SK-N-SH treated with all-trans-retinoic acid at 6 μM for 48 hours (cell line): Measurements from ENCODE around the gene NREP.

Source experiments
- ARNTL ChIP-seq: fragments of 450-650 bp; formaldehyde crosslinking; IDR thresholded peaks from 2 replicates; pipeline ENCODE4 v1.5.0; 2020; ENCODE audit warnings: low read depth, mild to moderate bottlenecking, moderate library complexity, borderline replicate concordance
- GLIS3 ChIP-seq: fragments of 250-450 bp; sonication (Bioruptor Pico); IDR thresholded peaks from 2 replicates; pipeline ENCODE4 v1.5.0; 2020; ENCODE audit warnings: mild to moderate bottlenecking, moderate library complexity
- RARB ChIP-seq: fragments of 250-450 bp; sonication (Bioruptor Pico); IDR thresholded peaks from 2 replicates; pipeline ENCODE4 v1.8.0; 2021; ENCODE audit warnings: mild to moderate bottlenecking, moderate library complexity
- TOX ChIP-seq: fragments of 250-450 bp; sonication (Bioruptor Pico); IDR thresholded peaks from 2 replicates; pipeline ENCODE4 v1.8.0; 2021; ENCODE audit warnings: mild to moderate bottlenecking, moderate library complexity, borderline replicate concordance
- ZC3H10 ChIP-seq: fragments of 250-450 bp; sonication (Bioruptor Pico); IDR thresholded peaks from 2 replicates; pipeline ENCODE4 v1.5.1; 2021; ENCODE audit warnings: mild to moderate bottlenecking, moderate library complexity
- ZFP3 ChIP-seq: fragments of 250-450 bp; sonication (Bioruptor Pico); IDR thresholded peaks from 2 replicates; pipeline ENCODE4 v1.5.0; 2020; ENCODE audit warnings: mild to moderate bottlenecking, moderate library complexity
- ZFP30 ChIP-seq: fragments of 450-650 bp; formaldehyde crosslinking; IDR thresholded peaks from 2 replicates; pipeline ENCODE4 v1.5.0; 2022; ENCODE audit warnings: mild to moderate bottlenecking, moderate library complexity
- TF ChIP-seq, protein P1 (sequence below): fragments of 250-450 bp; sonication (Bioruptor Pico); IDR thresholded peaks from 2 replicates; pipeline ENCODE4 v1.8.0; 2020; ENCODE audit warnings: mild to moderate bottlenecking, moderate library complexity, borderline replicate concordance
- TF ChIP-seq, protein P2 (sequence below): fragments of 250-450 bp; sonication (Bioruptor Pico); IDR thresholded peaks from 2 replicates; pipeline ENCODE4 v1.8.0; 2021; ENCODE audit warnings: low read depth, mild to moderate bottlenecking, moderate library complexity, borderline replicate concordance
- TF ChIP-seq, protein P3 (sequence below): fragments of 250-450 bp; sonication (Bioruptor Pico); IDR thresholded peaks from 2 replicates; pipeline ENCODE4 v1.5.0; 2020; ENCODE audit warnings: mild to moderate bottlenecking, moderate library complexity
- TF ChIP-seq, protein P4 (sequence below): fragments of 250-450 bp; sonication (Bioruptor Pico); IDR thresholded peaks from 2 replicates; pipeline ENCODE4 v1.5.1; 2020; ENCODE audit warnings: low read depth, mild to moderate bottlenecking, moderate library complexity

DNA sequence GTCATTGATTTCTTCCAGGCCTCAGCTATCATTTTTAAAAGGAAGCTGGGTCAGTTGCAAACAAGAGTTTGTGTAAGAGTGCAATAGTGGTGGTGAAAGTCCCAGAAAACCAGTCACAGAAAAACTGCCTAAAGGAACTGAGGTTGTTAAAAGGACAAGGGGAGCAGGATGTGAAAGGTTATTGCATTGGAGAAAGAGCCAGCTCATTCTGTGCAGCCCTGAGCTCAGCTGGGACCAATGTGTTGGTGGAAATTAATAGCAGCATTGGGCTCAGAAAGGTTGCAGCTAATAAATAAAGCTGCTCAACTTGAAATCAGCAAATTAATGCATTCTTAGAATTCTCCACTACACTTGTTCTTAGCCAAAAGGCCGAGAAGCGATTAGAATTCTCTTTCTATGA, 34.9 kb downstream of the NREP start:
- TF ChIP-seq, protein P1, sequence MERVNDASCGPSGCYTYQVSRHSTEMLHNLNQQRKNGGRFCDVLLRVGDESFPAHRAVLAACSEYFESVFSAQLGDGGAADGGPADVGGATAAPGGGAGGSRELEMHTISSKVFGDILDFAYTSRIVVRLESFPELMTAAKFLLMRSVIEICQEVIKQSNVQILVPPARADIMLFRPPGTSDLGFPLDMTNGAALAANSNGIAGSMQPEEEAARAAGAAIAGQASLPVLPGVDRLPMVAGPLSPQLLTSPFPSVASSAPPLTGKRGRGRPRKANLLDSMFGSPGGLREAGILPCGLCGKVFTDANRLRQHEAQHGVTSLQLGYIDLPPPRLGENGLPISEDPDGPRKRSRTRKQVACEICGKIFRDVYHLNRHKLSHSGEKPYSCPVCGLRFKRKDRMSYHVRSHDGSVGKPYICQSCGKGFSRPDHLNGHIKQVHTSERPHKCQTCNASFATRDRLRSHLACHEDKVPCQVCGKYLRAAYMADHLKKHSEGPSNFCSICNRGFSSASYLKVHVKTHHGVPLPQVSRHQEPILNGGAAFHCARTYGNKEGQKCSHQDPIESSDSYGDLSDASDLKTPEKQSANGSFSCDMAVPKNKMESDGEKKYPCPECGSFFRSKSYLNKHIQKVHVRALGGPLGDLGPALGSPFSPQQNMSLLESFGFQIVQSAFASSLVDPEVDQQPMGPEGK (CRISPR knock-in tag): no peak
- TF ChIP-seq TOX (CRISPR knock-in tag) (no peak), GLIS3 (CRISPR knock-in tag) (no peak), ZFP30 (CRISPR knock-in tag) (no peak), ARNTL (no peak), ZFP3 (CRISPR knock-in tag) (no peak), ZC3H10 (CRISPR knock-in tag) (no peak), RARB (CRISPR knock-in tag) (no peak)
- TF ChIP-seq, protein P2, sequence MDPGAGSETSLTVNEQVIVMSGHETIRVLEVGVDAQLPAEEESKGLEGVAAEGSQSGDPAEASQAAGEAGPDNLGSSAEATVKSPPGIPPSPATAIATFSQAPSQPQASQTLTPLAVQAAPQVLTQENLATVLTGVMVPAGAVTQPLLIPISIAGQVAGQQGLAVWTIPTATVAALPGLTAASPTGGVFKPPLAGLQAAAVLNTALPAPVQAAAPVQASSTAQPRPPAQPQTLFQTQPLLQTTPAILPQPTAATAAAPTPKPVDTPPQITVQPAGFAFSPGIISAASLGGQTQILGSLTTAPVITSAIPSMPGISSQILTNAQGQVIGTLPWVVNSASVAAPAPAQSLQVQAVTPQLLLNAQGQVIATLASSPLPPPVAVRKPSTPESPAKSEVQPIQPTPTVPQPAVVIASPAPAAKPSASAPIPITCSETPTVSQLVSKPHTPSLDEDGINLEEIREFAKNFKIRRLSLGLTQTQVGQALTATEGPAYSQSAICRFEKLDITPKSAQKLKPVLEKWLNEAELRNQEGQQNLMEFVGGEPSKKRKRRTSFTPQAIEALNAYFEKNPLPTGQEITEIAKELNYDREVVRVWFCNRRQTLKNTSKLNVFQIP (CRISPR knock-in tag): no peak
- TF ChIP-seq, protein P3, sequence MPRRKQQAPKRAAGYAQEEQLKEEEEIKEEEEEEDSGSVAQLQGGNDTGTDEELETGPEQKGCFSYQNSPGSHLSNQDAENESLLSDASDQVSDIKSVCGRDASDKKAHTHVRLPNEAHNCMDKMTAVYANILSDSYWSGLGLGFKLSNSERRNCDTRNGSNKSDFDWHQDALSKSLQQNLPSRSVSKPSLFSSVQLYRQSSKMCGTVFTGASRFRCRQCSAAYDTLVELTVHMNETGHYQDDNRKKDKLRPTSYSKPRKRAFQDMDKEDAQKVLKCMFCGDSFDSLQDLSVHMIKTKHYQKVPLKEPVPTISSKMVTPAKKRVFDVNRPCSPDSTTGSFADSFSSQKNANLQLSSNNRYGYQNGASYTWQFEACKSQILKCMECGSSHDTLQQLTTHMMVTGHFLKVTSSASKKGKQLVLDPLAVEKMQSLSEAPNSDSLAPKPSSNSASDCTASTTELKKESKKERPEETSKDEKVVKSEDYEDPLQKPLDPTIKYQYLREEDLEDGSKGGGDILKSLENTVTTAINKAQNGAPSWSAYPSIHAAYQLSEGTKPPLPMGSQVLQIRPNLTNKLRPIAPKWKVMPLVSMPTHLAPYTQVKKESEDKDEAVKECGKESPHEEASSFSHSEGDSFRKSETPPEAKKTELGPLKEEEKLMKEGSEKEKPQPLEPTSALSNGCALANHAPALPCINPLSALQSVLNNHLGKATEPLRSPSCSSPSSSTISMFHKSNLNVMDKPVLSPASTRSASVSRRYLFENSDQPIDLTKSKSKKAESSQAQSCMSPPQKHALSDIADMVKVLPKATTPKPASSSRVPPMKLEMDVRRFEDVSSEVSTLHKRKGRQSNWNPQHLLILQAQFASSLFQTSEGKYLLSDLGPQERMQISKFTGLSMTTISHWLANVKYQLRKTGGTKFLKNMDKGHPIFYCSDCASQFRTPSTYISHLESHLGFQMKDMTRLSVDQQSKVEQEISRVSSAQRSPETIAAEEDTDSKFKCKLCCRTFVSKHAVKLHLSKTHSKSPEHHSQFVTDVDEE: no peak
- TF ChIP-seq, protein P4, sequence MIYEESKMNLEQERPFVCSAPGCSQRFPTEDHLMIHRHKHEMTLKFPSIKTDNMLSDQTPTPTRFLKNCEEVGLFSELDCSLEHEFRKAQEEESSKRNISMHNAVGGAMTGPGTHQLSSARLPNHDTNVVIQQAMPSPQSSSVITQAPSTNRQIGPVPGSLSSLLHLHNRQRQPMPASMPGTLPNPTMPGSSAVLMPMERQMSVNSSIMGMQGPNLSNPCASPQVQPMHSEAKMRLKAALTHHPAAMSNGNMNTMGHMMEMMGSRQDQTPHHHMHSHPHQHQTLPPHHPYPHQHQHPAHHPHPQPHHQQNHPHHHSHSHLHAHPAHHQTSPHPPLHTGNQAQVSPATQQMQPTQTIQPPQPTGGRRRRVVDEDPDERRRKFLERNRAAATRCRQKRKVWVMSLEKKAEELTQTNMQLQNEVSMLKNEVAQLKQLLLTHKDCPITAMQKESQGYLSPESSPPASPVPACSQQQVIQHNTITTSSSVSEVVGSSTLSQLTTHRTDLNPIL (CRISPR knock-in tag): no peak
